ENCODE data around the gene MARCHF2. TPM values are rescaled to one million over a fixed set of nuclear protein-coding genes. Genes with fewer than 3 reads are reported as not detected.
"Not testable (repeated sequence)": the region's sequence is repeated elsewhere in the genome, so short reads cannot be mapped to it uniquely, and the experiment has no call there.

MARCHF2 gene
- total RNA-seq, 1 donor from 2014 or later: 100.0 TPM

DNA sequence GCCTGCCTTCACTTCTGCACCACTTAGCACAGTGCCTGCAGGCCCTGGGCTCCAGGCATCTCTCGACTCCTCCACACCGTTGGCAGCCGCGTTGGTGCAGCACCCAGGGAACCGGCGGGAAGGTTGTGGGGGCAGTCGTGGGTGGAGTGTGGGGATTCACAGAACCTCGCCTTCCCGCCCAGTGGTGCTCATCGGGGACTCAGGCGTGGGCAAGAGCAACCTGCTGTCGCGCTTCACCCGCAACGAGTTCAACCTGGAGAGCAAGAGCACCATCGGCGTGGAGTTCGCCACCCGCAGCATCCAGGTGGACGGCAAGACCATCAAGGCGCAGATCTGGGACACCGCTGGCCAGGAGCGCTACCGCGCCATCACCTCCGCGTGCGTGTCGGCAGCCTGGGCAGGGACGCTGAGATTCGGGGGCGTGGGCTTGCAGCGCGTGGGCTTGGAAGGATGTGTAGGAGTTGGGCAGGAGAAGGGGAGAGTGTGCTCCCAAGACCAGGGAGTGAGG, 13.4 kb upstream of the MARCHF2 start:
- intact Hi-C loops (cut with DNase I): loop anchor here (5.0 kb wide), 1 partner anchor 42 kb away; no protein-coding TSS in a partner anchor
- ATAC-seq (ENCODE audit: poor library complexity): no peak
- no peak for DNase-seq

DNA sequence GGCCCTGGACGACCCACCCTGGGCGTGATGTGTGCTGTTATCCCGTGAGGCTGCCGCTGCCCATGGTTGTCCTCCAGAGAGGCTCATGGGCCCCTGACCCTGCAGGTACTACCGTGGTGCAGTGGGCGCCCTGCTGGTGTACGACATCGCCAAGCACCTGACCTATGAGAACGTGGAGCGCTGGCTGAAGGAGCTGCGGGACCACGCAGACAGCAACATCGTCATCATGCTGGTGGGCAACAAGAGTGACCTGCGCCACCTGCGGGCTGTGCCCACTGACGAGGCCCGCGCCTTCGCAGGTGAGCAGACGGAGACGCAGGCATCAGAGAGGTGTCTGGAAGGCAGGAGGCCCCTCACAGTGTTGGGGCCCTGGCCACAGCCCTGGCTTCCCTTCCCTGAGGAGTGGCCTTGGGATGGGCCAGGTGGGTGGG, 11.1 kb upstream of the MARCHF2 start:
- intact Hi-C loops (cut with DNase I): no loop called here
- DNase-seq: peak; percentile 45
- no peak for ATAC-seq (ENCODE audit: poor library complexity)

DNA sequence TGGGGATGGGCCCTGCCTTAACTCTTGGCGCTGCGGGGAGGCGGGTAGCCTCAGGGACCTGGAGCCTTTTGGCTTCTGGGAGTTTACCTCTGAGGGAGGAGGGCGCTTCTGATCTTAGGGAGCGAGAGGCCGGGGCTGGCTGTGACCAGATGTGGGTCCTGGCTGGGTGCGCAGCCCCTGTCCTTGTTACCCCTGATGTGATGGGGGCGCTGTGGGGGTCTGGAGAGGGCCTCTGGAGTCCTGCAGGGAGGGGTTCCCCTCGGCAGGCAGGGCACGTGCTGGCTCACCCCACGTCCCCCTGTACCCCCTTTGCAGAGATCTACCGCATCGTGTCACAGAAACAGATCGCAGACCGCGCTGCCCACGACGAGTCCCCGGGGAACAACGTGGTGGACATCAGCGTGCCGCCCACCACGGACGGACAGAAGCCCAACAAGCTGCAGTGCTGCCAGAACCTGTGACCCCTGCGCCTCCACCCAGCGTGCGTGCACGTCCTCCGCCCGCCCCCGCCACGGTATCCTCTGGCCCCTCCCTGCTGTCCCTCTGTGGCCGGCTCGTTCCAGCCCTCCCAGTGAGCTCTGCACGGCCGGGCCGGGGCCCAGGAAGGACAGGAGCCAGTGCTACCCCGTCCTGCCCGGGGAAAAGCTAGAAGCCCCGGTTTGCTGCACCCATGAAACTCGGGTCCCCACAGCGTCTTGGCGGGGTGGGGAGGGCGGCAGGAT, 9.8 kb upstream of the MARCHF2 start:
- no peak for ATAC-seq (ENCODE audit: poor library complexity)
- intact Hi-C loops (cut with DNase I): no loop called here

DNA sequence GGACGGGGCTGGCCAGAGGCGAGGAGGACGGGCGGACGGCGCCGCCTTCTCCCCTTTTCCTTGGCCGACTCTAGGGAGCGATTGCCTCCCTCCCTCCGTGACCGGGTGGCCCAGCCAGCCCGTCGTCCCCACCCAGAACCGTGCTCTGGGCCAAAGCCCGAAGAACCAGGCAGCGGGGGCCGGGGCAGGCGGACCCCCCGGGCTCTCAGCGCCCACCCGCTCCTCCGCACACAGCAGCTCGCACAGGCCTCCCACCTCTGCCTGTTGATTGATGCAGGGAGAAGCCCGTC, 9.3 kb upstream of the MARCHF2 start:
- ATAC-seq (ENCODE audit: poor library complexity) (no peak), DNase-seq (no peak)
- intact Hi-C loops (cut with DNase I): no loop called here

More for the DNA sequence above, 9.8 kb upstream of the MARCHF2 start:
- DNase-seq: no peak

DNA sequence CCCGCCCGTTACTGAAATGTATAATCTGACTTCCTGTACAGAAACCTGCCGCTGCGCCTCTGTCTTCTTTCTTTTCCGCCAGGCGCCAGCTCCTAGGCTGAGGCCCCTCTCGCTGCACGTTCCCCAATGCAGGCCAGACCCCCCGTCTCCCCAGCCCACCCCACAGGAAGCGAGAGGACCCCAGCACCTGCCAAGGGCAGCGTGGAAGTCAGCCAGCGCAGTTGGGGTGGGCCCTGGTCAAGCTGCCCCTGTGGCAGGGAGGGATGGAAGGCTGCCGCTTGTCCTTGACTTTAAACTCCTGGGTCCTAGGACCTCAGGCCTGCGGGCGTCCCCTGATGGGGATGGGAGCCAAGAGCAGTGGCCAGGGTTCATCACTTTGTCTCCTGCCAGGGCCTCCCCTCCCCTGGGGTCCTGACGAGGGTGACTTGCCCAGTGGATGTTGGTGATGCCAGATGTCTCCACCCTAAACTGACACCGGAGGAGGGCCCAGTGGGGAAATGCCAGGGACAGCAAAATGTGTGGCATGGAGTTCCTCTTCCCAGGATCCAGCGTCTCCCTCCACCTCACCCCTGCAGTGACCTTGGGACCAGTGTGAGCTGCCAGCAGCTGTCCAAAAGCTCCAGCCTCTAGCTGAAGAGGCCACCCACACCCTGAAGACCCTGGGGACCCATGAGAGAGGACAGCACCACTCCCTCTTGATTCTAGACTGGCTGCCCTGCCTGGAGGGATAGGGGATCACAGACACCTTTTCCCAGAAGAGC, 8.5 kb upstream of the MARCHF2 start:
- DNase-seq (no peak), ATAC-seq (ENCODE audit: poor library complexity) (peak; percentile 68)
- intact Hi-C loops (cut with DNase I): no loop called here

DNA sequence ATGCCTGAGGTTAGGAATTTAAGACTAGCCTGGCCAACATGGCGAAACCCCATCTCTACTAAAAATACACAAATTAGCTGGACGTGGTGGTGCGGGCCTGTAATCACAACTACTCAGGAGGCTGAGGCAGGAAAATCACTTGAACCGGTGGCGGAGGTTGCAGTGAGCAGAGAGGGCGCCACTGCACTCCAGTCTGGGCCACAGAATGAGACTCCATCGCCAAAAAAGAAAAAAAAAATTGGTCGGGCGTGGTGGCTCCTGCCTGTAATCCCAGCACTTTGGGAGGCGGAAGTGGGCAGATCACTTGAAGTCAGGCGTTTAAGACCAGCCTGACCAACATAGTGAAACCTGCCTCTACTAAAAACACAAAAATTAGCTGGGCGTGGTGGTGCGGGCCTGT, 2.4 kb upstream of the MARCHF2 start:
- ATAC-seq (ENCODE audit: poor library complexity); DNase-seq: not testable (repeated sequence)
- intact Hi-C loops (cut with DNase I): loop anchor here (5.0 kb wide), 1 partner anchor 97 kb away; no protein-coding TSS in a partner anchor

DNA sequence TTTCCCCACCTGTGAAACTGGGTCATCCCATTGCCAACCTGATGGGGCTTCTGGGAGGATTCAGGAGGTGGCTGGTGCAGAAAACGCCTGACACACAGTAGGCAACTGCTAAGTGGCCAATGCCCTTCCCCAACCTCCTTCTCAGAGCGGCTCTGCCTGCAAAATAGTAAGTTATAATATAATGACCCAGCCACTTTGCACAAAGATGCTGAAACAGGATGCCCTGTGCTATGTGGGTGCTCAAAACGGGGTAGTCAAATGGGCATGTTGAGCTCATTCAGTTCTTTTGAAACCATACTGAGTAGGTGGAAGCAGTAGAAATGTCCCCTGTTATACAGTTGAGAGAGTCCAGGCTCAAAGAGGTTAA, 507 bp downstream of the MARCHF2 start:
- intact Hi-C loops (cut with DNase I): loop anchor here (5.0 kb wide), 1 partner anchor 94 kb away; no protein-coding TSS in a partner anchor
- ATAC-seq (ENCODE audit: poor library complexity): no peak
- DNase-seq: no peak

DNA sequence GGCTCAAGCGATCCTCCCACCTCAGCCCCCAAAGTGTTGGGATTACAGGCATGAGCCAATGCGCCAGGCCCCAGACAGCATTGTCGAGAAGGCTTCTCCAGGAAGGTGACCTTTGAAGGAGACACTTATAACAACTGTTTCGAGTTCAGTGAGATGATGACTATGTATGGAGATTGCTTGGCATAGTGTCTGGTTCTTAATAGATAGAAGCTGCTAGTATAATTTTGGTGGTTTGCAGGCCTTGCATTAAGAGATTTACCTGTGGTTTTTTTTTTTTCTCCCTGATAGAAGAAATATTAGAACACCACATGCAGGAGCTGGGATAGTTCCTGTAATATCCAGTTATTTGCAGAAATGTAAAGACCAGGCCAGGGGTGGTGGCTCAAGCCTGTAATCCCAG, 3.7 kb downstream of the MARCHF2 start:
- ATAC-seq (ENCODE audit: poor library complexity) (no peak), DNase-seq (no peak)
- intact Hi-C loops (cut with DNase I): no loop called here

DNA sequence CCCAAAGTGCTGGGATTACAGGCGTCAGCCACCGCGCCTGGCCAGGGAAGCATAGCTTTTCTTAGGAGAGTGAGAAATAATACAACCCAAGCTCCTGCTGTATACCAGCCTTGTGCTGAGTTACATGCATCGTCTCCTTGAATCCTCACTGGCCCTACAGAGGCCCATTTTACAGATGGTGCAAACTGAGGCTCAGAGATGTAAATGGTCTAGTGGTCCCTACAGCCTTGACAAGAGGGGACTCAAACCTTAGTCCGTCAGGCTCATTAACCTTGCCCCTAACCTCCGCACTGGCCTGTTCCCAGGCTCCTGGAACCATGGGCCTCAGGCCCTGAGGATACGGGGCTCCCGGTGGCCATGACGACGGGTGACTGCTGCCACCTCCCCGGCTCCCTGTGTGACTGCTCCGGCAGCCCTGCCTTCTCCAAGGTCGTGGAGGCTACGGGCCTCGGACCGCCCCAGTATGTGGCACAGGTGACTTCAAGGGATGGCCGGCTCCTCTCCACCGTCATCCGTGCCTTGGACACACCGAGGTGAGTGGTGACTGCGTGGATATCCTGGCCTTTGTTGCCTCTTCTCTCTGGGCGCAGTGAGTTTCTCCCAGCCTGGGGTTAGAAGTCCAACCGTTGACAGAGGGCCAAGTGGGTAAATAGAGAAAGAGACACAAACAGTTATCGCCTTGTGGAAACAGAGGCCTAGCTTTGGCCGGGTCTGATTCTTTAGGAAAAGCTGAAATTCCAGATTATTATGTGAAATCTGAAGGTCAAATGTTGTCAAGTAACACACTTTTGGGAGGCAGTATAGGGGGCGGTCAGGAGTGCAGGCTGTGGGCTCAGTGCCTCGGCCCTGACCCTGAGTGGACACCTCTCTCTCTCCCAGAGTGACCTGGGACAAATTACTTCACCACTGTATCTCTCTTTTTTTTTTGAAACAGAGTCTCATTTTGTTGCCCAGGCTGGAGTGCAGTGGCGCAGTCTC, 8.7 kb downstream of the MARCHF2 start:
- ATAC-seq (ENCODE audit: poor library complexity): no peak
- no peak for DNase-seq
- intact Hi-C loops (cut with DNase I): no loop called here

DNA sequence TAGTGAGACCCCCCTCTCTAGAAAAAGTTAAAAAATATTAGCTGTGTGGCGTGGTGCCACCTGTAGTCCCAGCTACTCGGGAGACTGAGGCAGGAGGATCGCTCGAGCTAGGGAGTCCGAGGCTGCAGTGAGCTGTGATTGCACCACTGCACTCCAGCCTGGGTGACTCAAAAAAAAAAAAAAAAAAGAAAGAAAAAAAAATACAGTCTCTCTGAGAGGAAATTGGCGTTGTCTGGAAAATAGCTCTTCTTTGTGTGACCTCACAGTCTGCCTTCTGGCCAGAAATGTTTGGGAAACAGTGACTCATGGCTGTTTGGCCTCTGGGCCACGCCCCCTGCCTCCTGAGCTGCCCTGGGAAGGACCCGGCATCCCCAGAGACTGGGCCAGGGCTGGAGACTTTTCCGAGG, 10.7 kb downstream of the MARCHF2 start:
- peak; percentile 97 for ATAC-seq (ENCODE audit: poor library complexity)
- intact Hi-C loops (cut with DNase I): no loop called here

DNA sequence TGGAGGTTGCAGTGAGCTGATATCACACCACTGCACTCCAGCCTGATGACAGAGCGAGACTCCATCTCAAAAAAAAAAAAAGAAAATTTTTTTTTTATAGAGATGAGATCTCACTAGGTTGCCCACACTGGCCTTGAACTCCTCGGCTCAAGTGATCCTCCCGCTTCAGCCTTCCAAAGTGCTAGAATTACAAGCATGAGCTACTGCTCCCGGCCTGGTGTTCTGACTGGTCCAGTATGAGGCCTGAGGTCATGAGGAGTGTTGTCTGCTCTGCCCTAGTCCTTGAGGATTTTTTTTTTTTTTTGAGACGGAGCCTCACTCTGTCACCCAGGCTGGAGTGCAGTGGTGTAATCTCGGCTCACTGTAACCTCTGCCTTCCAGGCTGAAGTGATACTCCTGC, 12.2 kb downstream of the MARCHF2 start:
- intact Hi-C loops (cut with DNase I); DNase-seq; ATAC-seq (ENCODE audit: poor library complexity): not testable (repeated sequence)

More for the DNA sequence above, 10.7 kb downstream of the MARCHF2 start:
- peak; percentile 95 for DNase-seq

DNA sequence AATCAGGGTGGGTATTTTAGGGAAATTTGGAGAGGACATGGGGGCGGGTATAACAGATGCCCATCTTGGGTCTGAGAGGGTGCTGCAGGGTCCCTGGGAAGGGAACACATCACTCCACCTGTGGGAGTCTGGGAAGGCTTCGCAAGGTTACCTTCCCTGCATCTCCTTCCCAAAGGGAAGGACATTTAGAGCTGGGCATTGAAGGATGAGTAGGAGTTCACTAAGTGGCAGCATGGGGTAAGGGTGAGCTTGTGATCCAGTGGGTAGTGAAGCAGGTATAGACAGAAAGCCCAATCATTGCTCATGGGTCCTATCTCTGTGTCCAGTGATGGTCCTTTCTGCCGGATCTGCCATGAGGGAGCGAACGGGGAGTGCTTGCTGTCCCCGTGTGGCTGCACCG, 13.2 kb downstream of the MARCHF2 start:
- DNase-seq (no peak), ATAC-seq (ENCODE audit: poor library complexity) (no peak)
- intact Hi-C loops (cut with DNase I): no loop called here

DNA sequence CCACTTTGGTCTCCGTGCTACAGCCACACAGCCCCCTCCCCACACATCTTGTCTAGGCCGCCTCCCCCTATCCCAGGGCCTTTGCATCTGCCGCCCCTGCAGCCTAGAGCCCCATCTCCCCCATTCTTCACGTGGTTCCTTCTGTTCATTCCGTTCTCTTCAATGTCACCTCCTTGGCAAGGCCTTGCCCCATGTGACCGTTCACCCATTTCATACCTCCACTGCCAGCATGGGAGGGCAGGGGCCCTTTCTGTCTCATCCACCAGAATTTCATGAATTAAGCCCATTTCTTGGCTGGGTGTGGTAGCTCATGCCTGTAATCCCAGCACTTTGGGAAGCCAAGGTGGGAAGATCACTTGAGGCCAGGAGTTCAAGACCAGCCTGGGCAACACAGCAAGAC, 15.9 kb downstream of the MARCHF2 start:
- intact Hi-C loops (cut with DNase I): no loop called here
- no peak for DNase-seq
- no peak for ATAC-seq (ENCODE audit: poor library complexity)

DNA sequence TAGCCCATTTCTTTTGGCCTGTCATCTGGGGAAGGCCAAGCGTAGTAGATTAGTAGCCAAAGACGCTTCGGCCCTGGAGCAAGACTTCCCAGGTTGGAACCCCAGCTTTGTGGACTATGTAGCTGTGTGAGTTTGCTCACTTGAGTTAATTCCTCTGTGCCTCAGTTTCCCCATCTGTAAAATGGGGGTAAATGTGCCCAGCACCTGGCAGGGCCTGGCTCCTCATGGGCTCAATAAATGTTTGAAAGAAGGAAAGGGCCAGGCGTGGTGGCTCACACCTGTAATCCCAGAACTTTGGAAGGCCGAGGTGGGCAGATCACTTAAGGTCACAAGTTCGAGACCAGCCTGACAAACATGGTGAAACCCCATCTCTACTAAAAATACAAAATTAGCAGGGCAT, 16.7 kb downstream of the MARCHF2 start:
- intact Hi-C loops (cut with DNase I): no loop called here
- no peak for ATAC-seq (ENCODE audit: poor library complexity)
- no peak for DNase-seq

DNA sequence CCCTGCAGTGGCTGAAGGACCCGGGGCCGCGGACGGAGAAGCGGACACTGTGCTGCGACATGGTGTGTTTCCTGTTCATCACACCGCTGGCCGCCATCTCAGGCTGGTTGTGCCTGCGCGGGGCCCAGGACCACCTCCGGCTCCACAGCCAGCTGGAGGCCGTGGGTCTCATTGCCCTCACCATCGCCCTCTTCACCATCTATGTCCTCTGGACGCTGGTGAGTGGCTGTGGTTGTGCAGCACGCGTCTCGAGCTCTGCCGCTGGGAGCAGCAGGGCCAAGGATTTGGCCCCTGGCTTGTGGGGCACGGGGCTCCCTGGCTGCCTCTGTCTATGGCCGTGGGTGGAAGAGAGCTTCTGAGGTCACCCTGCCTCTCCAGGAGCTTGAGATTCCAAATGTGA, 17.5 kb downstream of the MARCHF2 start:
- no peak for ATAC-seq (ENCODE audit: poor library complexity)
- intact Hi-C loops (cut with DNase I): no loop called here
- DNase-seq: no peak

DNA sequence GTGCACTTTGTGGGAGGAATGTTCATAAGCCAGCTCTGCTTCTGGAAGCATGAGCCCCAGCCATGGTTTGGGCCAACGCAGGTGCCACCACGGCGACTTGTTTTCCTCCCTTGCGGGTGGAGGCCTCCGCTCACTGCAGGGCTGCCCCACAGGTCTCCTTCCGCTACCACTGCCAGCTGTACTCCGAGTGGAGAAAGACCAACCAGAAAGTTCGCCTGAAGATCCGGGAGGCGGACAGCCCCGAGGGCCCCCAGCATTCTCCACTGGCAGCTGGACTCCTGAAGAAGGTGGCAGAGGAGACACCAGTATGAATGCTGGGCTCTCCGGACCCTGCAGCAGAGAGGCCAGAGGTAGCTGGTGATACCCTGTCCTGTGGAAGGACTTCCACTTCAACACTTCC, 25.1 kb downstream of the MARCHF2 start:
- intact Hi-C loops (cut with DNase I): no loop called here
- DNase-seq (peak; percentile 16), ATAC-seq (ENCODE audit: poor library complexity) (no peak)

DNA sequence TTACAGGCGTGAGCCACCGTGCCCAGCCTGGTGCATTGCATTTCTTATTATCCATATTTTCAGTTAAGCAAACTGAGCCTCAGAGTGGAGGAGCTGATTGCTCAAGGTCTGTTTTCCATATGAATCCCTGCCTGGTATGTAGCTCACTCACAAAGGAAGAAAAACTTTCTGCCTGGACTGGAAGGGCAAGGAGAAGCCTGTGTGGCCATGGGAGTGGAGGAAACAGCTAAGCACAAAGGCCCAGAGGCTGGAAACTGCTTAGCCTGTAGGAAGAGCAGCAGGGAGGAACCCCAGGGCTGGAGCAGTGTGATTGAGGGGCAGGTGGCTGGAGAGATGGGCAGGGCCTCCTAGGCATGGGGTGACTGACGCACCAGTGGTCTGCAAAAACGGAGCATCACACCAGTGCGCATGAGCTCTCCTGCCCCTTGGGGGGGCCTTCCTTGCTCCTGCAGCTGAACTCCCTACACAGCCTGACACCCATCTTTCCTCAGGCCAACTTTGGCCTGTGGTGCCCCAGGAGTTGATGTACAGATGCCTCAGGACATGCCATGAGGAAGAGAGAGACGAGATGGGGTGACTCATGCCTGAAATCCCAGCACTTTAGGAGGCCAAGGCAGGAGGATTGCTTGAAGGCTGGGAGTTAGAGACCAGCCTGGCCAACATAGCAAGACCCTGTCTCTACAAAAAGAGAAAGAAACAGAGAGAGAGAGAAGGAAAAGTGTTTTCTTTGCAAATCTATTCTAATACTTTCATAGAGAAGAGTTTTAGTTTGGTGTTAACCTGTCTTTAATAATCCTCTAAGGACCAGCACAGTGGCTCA, 28.8 kb downstream of the MARCHF2 start:
- DNase-seq: no peak
- intact Hi-C loops (cut with DNase I): no loop called here
- no peak for ATAC-seq (ENCODE audit: poor library complexity)

DNA sequence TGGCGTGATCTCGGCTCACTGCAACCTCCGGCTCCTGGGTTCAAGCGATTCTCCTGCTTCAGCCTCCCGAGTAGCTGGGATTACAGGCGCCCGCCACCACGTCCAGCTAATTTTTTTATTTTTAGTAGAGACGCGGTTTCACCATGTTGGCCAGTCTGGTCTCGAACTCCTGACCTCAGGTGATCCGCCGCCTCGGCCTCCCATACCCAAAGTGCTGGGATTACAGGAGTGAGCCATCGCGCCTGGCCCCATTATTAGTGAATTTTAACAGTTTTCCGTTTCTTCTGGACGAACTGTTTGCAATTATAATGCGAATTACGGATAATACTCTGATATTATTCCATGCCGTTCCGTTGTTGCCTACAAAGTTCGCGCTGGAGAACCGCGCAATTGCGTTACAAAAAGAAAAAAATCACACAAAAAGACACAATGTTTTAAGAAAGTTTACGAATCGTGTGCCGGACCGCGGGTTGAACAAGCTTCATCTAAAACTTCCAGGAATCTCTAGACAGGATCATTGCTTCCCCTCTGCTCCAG, 31.1 kb downstream of the MARCHF2 start:
- ATAC-seq (ENCODE audit: poor library complexity); DNase-seq; intact Hi-C loops (cut with DNase I): not testable (repeated sequence)

All from Right ventricle myocardium superior (tissue), 1 donor.